GM18873 (cell line): Measurements from ENCODE around the gene MIER3.
"Not testable (repeated sequence)": the region's sequence is repeated elsewhere in the genome, so short reads cannot be mapped to it uniquely, and the experiment has no call there.

ENCODE experiments used
- ATAC-seq: cut with Tn5 transposase; IDR thresholded peaks from one replicate; pipeline ENCODE4 v1.9.1; 2021; ENCODE audit warnings: mild to moderate bottlenecking, moderate library complexity, moderate number of reproducible peaks; ENCODE audit not compliant: unreplicated experiment, low FRiP score

MIER3 gene

GRCh38 chr5:56951946-56952691, at the start of gene MIER3:
MIER3 (minus strand) TSS chr5:56952123; CDS start chr5:56952102, 21 bp downstream.
- ATAC-seq = peak; percentile 79

- ATAC-seq = no peak
These were observed 43.7 kb upstream of the MIER3 start for GRCh38 chr5:56995596-56995995.

- no peak for ATAC-seq
These were observed 41.3 kb upstream of the MIER3 start for GRCh38 chr5:56993241-56993640.

- ATAC-seq = no peak
These were observed 37.8 kb upstream of the MIER3 start for GRCh38 chr5:56989676-56990075.

- ATAC-seq = no peak
These were observed 36.6 kb upstream of the MIER3 start for GRCh38 chr5:56988490-56988889.

- ATAC-seq = no peak
These were observed 35.2 kb upstream of the MIER3 start for GRCh38 chr5:56987171-56987570.

- peak; percentile 22 for ATAC-seq
These were observed 34.7 kb upstream of the MIER3 start for GRCh38 chr5:56986626-56986947.

GRCh38 chr5:56985936-56986625, 34.2 kb upstream of the MIER3 start:
- peak; percentile 51 for ATAC-seq

- no peak for ATAC-seq
These were observed 32.5 kb upstream of the MIER3 start for GRCh38 chr5:56984445-56984844.

- ATAC-seq = peak; percentile 73
These were observed 31.9 kb upstream of the MIER3 start for GRCh38 chr5:56983593-56984361.

- ATAC-seq = no peak
These were observed 29.8 kb upstream of the MIER3 start for GRCh38 chr5:56981548-56982315.

GRCh38 chr5:56979968-56980367, 28.0 kb upstream of the MIER3 start:
- ATAC-seq = no peak

GRCh38 chr5:56979526-56979925, 27.6 kb upstream of the MIER3 start:
- ATAC-seq = not testable (repeated sequence)

GRCh38 chr5:56977822-56978221, 25.9 kb upstream of the MIER3 start:
- ATAC-seq = no peak

- ATAC-seq = no peak
These were observed 25.1 kb upstream of the MIER3 start for GRCh38 chr5:56977021-56977420.

GRCh38 chr5:56974241-56974640, 22.3 kb upstream of the MIER3 start:
- ATAC-seq = no peak

GRCh38 chr5:56973473-56973872, 21.6 kb upstream of the MIER3 start:
- no peak for ATAC-seq

GRCh38 chr5:56971275-56971674, 19.4 kb upstream of the MIER3 start:
- ATAC-seq = no peak

GRCh38 chr5:56964173-56964572, 12.2 kb upstream of the MIER3 start:
- ATAC-seq = no peak

- no peak for ATAC-seq
These were observed 11.3 kb upstream of the MIER3 start for GRCh38 chr5:56963246-56963645.

GRCh38 chr5:56962286-56962685, 10.4 kb upstream of the MIER3 start:
- no peak for ATAC-seq
